Astrocyte (in vitro differentiated cells and primary cell): Measurements from ENCODE around the gene CASKIN1. TPM values are rescaled to one million over a fixed set of nuclear protein-coding genes. Genes with fewer than 3 reads are reported as not detected.

Experiments
- DNase-seq: peaks from one replicate; pipeline ENCODE4 v3.0.0-alpha.2; 2010; ENCODE audit warnings: low read depth
- FAIRE-seq: peaks from 2 replicates; lab custom pipeline; 2011; peaks lifted over from hg19 to GRCh38; lab: Jason Lieb, UNC
- H2AFZ ChIP-seq: 2 replicates; pipeline ENCODE4 v1.6.0; 2012; ENCODE audit warnings: low read depth, low read length, inconsistent platforms
- H3K27ac ChIP-seq: 2 replicates; pipeline ENCODE4 v1.5.1; 2011; ENCODE audit warnings: low read depth, low read length, inconsistent platforms
- H3K27me3 ChIP-seq: 2 replicates; pipeline ENCODE4 v1.6.0; 2011; ENCODE audit warnings: low read length, inconsistent platforms; ENCODE audit not compliant: insufficient read depth
- H3K36me3 ChIP-seq: 2 replicates; pipeline ENCODE4 v1.5.1; 2011; ENCODE audit warnings: low read length, inconsistent platforms; ENCODE audit not compliant: insufficient read depth
- H3K4me1 ChIP-seq: 2 replicates; pipeline ENCODE4 v1.5.1; 2011; ENCODE audit warnings: low read length, inconsistent platforms; ENCODE audit not compliant: insufficient read depth
- H3K4me2 ChIP-seq: 2 replicates; pipeline ENCODE4 v1.6.0; 2012; ENCODE audit warnings: low read length, inconsistent platforms
- H3K4me3 ChIP-seq: 2 replicates; pipeline ENCODE4 v1.5.1; 2011; ENCODE audit warnings: low read depth, mild to moderate bottlenecking, low read length, inconsistent platforms; ENCODE audit not compliant: insufficient read depth
- H3K79me2 ChIP-seq: 2 replicates; pipeline ENCODE4 v1.6.0; 2012; ENCODE audit warnings: mild to moderate bottlenecking, low read length, inconsistent platforms; ENCODE audit not compliant: insufficient read depth
- H3K9ac ChIP-seq: 2 replicates; pipeline ENCODE4 v1.6.0; 2012; ENCODE audit warnings: mild to moderate bottlenecking, low read length, inconsistent platforms
- H3K9me3 ChIP-seq: 2 replicates; pipeline ENCODE4 v1.5.1; 2012; ENCODE audit warnings: low read depth, mild to moderate bottlenecking, low read length, inconsistent platforms; ENCODE audit not compliant: insufficient read depth
- H4K20me1 ChIP-seq: 2 replicates; pipeline ENCODE4 v1.6.0; 2012; ENCODE audit warnings: low read length, inconsistent platforms; ENCODE audit not compliant: insufficient read depth
- H3K27ac Mint-ChIP-seq: one replicate; pipeline ENCODE4 v1.8.0; 2021; ENCODE audit warnings: mild to moderate bottlenecking, mixed read lengths; ENCODE audit not compliant: unreplicated experiment
- H3K27me3 Mint-ChIP-seq: one replicate; pipeline ENCODE4 v1.8.0; 2021; ENCODE audit warnings: low read depth, mixed read lengths; ENCODE audit not compliant: unreplicated experiment
- H3K36me3 Mint-ChIP-seq: one replicate; pipeline ENCODE4 v1.8.0; 2021; ENCODE audit warnings: low read depth, mixed read lengths; ENCODE audit not compliant: unreplicated experiment
- H3K4me1 Mint-ChIP-seq: one replicate; pipeline ENCODE4 v1.8.0; 2021; ENCODE audit warnings: low read depth, mixed read lengths; ENCODE audit not compliant: unreplicated experiment
- H3K4me3 Mint-ChIP-seq: one replicate; pipeline ENCODE4 v1.8.0; 2021; ENCODE audit warnings: mild to moderate bottlenecking, moderate library complexity, mixed read lengths; ENCODE audit not compliant: unreplicated experiment
- H3K9me3 Mint-ChIP-seq: one replicate; pipeline ENCODE4 v1.8.0; 2021; ENCODE audit warnings: mild to moderate bottlenecking, mixed read lengths; ENCODE audit not compliant: unreplicated experiment
- EZH2 ChIP-seq: IDR thresholded peaks from 2 replicates; pipeline ENCODE4 v1.6.1; 2012; ENCODE audit warnings: mild to moderate bottlenecking, low read length, inconsistent platforms; ENCODE audit not compliant: insufficient read depth
- total RNA-seq: library from RNA; stranded (reverse); gene quantifications from 2 replicates; pipeline ENCODE4 v1.2.1, GENCODE V29; 2021
- TF ChIP-seq, protein P1 (sequence below): IDR thresholded peaks from 2 replicates; pipeline ENCODE4 v1.5.1; 2011; ENCODE audit warnings: low read depth, mild to moderate bottlenecking, inconsistent platforms, low read length, moderate library complexity; ENCODE audit not compliant: insufficient read depth

The CASKIN1 gene
- total RNA-seq, 1 donor from 2014 or later: 0.66 TPM

DNA sequence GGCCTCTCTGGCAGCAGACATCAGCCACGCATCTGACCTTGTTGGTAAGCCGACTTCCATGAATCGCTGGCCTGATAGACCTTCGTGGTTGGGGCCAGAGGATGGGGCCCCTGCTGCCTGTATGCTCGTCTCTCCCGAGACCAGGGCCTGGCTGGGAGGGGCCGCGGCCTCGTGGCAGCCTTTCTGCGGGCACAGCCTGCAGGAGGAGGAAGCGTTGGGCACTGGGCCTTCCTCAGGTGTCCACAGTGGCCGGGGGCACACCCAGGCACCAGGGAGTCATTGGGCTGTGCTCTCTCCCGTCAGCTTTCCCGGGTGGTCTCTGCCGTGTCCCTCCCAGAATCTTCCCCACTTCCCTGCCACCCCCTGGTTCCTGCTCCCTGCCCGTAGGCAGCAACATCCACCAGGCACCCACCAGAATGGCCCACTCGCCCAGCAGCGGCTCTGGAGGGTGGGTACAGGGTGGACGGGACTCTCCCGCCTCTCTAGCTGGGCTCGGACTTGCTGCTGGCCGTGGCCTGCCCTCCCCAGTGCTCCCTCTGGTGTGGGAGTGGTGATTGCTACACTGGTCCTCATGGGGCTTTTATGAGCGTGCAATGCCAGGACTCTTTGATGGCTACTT is 33.3 kb upstream of the CASKIN1 start:
- H4K20me1 ChIP-seq: peaks cover 66% of the 10 kb centered on the region
- no peak overlapping the region for H3K4me3 ChIP-seq
- DNase-seq (no peak), FAIRE-seq (no peak)
- Mint-ChIP-seq H3K4me1 (peaks cover 7% of the 10 kb centered on the region), H3K27ac (no peak overlapping the region), H3K27me3 (no peaks in the 10 kb centered on the region), H3K9me3 (no peaks in the 10 kb centered on the region), H3K4me3 (no peak overlapping the region), H3K36me3 (peaks cover 6% of the 10 kb centered on the region)
- H3K27me3 ChIP-seq: no peaks in the 10 kb centered on the region
- H2AFZ ChIP-seq: no peak overlapping the region
- H3K9me3 ChIP-seq: no peaks in the 10 kb centered on the region
- no peak overlapping the region for H3K4me2 ChIP-seq
- H3K4me1 ChIP-seq: peaks cover 7% of the 10 kb centered on the region
- H3K79me2 ChIP-seq: peaks cover 40% of the 10 kb centered on the region
- no peak overlapping the region for H3K9ac ChIP-seq
- H3K36me3 ChIP-seq: peaks cover 4% of the 10 kb centered on the region
- TF ChIP-seq, protein P1, sequence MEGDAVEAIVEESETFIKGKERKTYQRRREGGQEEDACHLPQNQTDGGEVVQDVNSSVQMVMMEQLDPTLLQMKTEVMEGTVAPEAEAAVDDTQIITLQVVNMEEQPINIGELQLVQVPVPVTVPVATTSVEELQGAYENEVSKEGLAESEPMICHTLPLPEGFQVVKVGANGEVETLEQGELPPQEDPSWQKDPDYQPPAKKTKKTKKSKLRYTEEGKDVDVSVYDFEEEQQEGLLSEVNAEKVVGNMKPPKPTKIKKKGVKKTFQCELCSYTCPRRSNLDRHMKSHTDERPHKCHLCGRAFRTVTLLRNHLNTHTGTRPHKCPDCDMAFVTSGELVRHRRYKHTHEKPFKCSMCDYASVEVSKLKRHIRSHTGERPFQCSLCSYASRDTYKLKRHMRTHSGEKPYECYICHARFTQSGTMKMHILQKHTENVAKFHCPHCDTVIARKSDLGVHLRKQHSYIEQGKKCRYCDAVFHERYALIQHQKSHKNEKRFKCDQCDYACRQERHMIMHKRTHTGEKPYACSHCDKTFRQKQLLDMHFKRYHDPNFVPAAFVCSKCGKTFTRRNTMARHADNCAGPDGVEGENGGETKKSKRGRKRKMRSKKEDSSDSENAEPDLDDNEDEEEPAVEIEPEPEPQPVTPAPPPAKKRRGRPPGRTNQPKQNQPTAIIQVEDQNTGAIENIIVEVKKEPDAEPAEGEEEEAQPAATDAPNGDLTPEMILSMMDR: no peak
- no peak for TF ChIP-seq EZH2
- H3K27ac ChIP-seq: no peak overlapping the region

DNA sequence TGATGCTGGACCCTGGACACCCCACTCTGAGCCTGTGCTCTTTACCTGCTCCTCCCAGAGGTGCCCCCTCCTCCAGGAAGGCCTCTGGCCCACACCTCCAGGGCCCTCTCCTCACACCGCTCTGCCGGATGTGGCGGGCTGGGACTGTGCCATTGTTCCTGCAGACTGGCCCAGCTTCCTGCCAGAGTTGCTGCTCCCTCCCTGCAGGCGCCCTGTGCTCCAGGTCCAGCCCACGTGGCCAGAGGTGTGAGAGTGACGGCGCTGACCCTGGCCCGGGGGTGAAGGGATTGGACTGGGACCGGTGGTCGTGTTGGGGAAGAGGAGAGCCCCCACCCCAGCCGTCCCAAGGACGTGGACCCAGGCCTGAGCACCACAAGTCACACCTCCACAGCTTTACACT is 32.7 kb upstream of the CASKIN1 start:
- no peaks in the 10 kb centered on the region for H3K9me3 Mint-ChIP-seq
- peaks cover 46% of the 10 kb centered on the region for H3K79me2 ChIP-seq

DNA sequence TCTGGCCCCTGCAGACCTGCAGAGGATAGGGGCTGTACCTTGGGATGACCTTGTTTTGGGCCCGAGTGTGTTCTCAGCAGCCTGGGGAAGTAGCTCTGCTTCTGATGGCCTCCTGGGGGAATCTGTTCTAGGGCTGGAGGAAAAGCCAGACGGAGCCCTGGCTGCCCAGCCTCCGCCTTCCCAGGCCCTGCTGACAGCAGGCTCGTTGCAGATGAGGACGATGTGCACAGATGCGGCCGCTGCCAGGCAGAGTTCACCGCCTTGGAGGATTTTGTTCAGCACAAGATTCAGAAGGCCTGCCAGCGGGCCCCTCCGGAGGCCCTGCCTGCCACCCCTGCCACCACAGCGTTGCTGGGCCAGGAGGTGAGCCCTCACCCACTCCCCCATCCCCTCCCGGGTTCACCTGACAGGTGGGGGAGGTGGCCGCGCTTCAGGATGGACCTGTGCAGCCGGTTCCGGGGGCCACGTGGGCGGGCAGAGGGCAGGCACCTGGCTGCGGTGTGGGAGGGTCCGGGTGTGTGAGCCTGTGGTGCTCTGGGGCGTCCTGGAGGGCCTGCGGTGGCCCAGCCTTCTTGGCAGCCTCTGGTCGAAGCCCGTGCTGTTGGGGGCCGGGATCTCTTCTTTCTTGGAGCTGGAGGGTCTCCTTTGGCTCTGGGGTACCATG is 31.9 kb upstream of the CASKIN1 start:
- Mint-ChIP-seq H3K27ac (no peak overlapping the region), H3K9me3 (no peaks in the 10 kb centered on the region), H3K4me1 (peaks cover 7% of the 10 kb centered on the region), H3K36me3 (peaks cover 6% of the 10 kb centered on the region), H3K4me3 (no peak overlapping the region), H3K27me3 (no peaks in the 10 kb centered on the region)
- Histone ChIP-seq H3K4me3 (no peak overlapping the region), H3K4me1 (peaks cover 9% of the 10 kb centered on the region), H3K79me2 (peaks cover 53% of the 10 kb centered on the region), H3K9ac (no peak overlapping the region), H3K27me3 (no peaks in the 10 kb centered on the region), H2AFZ (no peak overlapping the region), H3K4me2 (no peak overlapping the region), H3K36me3 (peaks cover 4% of the 10 kb centered on the region), H3K9me3 (no peaks in the 10 kb centered on the region), H4K20me1 (peaks cover 75% of the 10 kb centered on the region), H3K27ac (no peak overlapping the region)
- no peak for TF ChIP-seq EZH2
- TF ChIP-seq, protein P1: no peak
- no peak for FAIRE-seq
- DNase-seq: no peak

More for the DNA sequence above, 32.7 kb upstream of the CASKIN1 start:
- Mint-ChIP-seq H3K4me1 (peaks cover 7% of the 10 kb centered on the region), H3K27ac (no peak overlapping the region), H3K4me3 (no peak overlapping the region), H3K27me3 (no peaks in the 10 kb centered on the region), H3K36me3 (peaks cover 6% of the 10 kb centered on the region)
- no peak for TF ChIP-seq EZH2
- Histone ChIP-seq H3K4me1 (peaks cover 9% of the 10 kb centered on the region), H2AFZ (no peak overlapping the region), H3K4me2 (no peak overlapping the region), H3K9ac (no peak overlapping the region), H4K20me1 (peaks cover 72% of the 10 kb centered on the region), H3K36me3 (peaks cover 4% of the 10 kb centered on the region), H3K9me3 (no peaks in the 10 kb centered on the region), H3K4me3 (no peak overlapping the region), H3K27ac (no peak overlapping the region), H3K27me3 (no peaks in the 10 kb centered on the region)
- FAIRE-seq (no peak), DNase-seq (no peak)
